SHP77 treated with DMSO at 0.1 percent for 48 hours (cell line): Measurements from ENCODE around the gene ETNPPL.

ENCODE experiments used
- DNase-seq: peaks from one replicate; lab custom pipeline; 2025; lab: John Stamatoyannopoulos, UW

ETNPPL gene

GRCh38 chr4:108700081-108700757 lies 62.6 kb downstream of the ETNPPL start:
- no peak for DNase-seq

GRCh38 chr4:108696160-108696559 lies 66.7 kb downstream of the ETNPPL start:
- DNase-seq = no peak

- DNase-seq = no peak
These were observed 67.8 kb downstream of the ETNPPL start for GRCh38 chr4:108695062-108695461.

- DNase-seq = no peak
These were observed 68.4 kb downstream of the ETNPPL start for GRCh38 chr4:108694423-108694822.

- DNase-seq = no peak
These were observed 69.0 kb downstream of the ETNPPL start for GRCh38 chr4:108693819-108694218.

- no peak for DNase-seq
These were observed 69.6 kb downstream of the ETNPPL start for GRCh38 chr4:108693211-108693610.
